GM18868 (cell line): Measurements from ENCODE around the gene UBD.

Experiments
- ATAC-seq: cut with Tn5 transposase; IDR thresholded peaks from one replicate; pipeline ENCODE4 v1.9.1; 2021; ENCODE audit warnings: mild to moderate bottlenecking, moderate library complexity; ENCODE audit not compliant: unreplicated experiment

The UBD gene

GRCh38 chr6:29561606-29562181, 2.2 kb upstream of the UBD start:
- ATAC-seq = no peak

- ATAC-seq = no peak
Observed at GRCh38 chr6:29561091-29561490, 1.6 kb upstream of the UBD start.

- no peak for ATAC-seq
Observed at GRCh38 chr6:29558439-29559079, 973 bp downstream of the UBD start.

- no peak for ATAC-seq
Observed at GRCh38 chr6:29557320-29557719, 2.2 kb downstream of the UBD start.

- ATAC-seq = no peak
Observed at GRCh38 chr6:29554764-29555163, 4.8 kb downstream of the UBD start.

GRCh38 chr6:29553268-29554057, 6.1 kb downstream of the UBD start:
- ATAC-seq = peak; percentile 37

- peak; percentile 94 for ATAC-seq
Observed at GRCh38 chr6:29552512-29553051, 7.0 kb downstream of the UBD start.

- ATAC-seq = no peak
Observed at GRCh38 chr6:29547573-29547972, 12.0 kb downstream of the UBD start.

GRCh38 chr6:29537714-29538403, 21.7 kb downstream of the UBD start:
- no peak for ATAC-seq

GRCh38 chr6:29532320-29532951, 27.1 kb downstream of the UBD start:
- ATAC-seq = no peak

GRCh38 chr6:29531668-29532067, 27.9 kb downstream of the UBD start:
- ATAC-seq = peak; percentile 64

GRCh38 chr6:29530671-29531310, 28.7 kb downstream of the UBD start:
- no peak for ATAC-seq

- ATAC-seq = no peak
Observed at GRCh38 chr6:29529956-29530355, 29.6 kb downstream of the UBD start.

GRCh38 chr6:29528988-29529560, 30.5 kb downstream of the UBD start:
- no peak for ATAC-seq

- ATAC-seq = no peak
Observed at GRCh38 chr6:29528300-29528931, 31.1 kb downstream of the UBD start.

- no peak for ATAC-seq
Observed at GRCh38 chr6:29527564-29527963, 32.0 kb downstream of the UBD start.

GRCh38 chr6:29527126-29527525, 32.4 kb downstream of the UBD start:
- no peak for ATAC-seq

- ATAC-seq = no peak
Observed at GRCh38 chr6:29525311-29525639, 34.3 kb downstream of the UBD start.

- ATAC-seq = no peak
Observed at GRCh38 chr6:29524444-29525310, 34.9 kb downstream of the UBD start.
